ENCODE data around the gene DDX19B. TPM values are rescaled to one million over a fixed set of nuclear protein-coding genes. Genes with fewer than 3 reads are reported as not detected.

Gene DDX19B
- total RNA-seq, 1 experiment from 2014 or later, result 38.4 TPM

- TF ChIP-seq CDX4 (CRISPR knock-in tag; IDR thresholded peaks at IDR 0.05; ENCODE audit: borderline replicate concordance), result no peak
- TF ChIP-seq ETV6 (CRISPR knock-in tag; IDR thresholded peaks at IDR 0.05), result no peak
- TF ChIP-seq CREB1 (CRISPR knock-in tag; IDR thresholded peaks at IDR 0.05), result no peak
- peak; percentile 53; the same call in 1 of the 2 replicates for TF ChIP-seq GABPB1 (CRISPR knock-in tag; IDR thresholded peaks at IDR 0.05)
- TF ChIP-seq E2F5 (CRISPR knock-in tag; IDR thresholded peaks at IDR 0.05), result no peak
- TF ChIP-seq ATF1 (CRISPR knock-in tag; IDR thresholded peaks at IDR 0.05), result peak; percentile 63; the same call in 1 of the 2 replicates
- TF ChIP-seq OVOL2 (CRISPR knock-in tag; IDR thresholded peaks at IDR 0.05; ENCODE audit: borderline replicate concordance), result no peak
- TF ChIP-seq, protein P1, sequence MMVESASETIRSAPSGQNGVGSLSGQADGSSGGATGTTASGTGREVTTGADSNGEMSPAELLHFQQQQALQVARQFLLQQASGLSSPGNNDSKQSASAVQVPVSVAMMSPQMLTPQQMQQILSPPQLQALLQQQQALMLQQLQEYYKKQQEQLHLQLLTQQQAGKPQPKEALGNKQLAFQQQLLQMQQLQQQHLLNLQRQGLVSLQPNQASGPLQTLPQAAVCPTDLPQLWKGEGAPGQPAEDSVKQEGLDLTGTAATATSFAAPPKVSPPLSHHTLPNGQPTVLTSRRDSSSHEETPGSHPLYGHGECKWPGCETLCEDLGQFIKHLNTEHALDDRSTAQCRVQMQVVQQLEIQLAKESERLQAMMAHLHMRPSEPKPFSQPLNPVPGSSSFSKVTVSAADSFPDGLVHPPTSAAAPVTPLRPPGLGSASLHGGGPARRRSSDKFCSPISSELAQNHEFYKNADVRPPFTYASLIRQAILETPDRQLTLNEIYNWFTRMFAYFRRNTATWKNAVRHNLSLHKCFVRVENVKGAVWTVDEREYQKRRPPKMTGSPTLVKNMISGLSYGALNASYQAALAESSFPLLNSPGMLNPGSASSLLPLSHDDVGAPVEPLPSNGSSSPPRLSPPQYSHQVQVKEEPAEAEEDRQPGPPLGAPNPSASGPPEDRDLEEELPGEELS (CRISPR knock-in tag; IDR thresholded peaks at IDR 0.05), result peak; percentile 93
- TF ChIP-seq FOXK1 (CRISPR knock-in tag; IDR thresholded peaks at IDR 0.05), result peak; percentile 79
- TF ChIP-seq SMAD4 (CRISPR knock-in tag; IDR thresholded peaks at IDR 0.05), result no peak
- TF ChIP-seq ZNF219 (CRISPR knock-in tag; IDR thresholded peaks at IDR 0.05; ENCODE audit: borderline replicate concordance), result 0 out of 2 replicates have a peak, but pooled peaks have one; percentile 50
- 0 out of 2 replicates have a peak, but pooled peaks have one; percentile 36 for TF ChIP-seq ZNF263 (CRISPR knock-in tag; IDR thresholded peaks at IDR 0.05; ENCODE audit: low read depth)
- TF ChIP-seq IRF2 (CRISPR knock-in tag; IDR thresholded peaks at IDR 0.05; ENCODE audit: borderline replicate concordance, low read depth), result peak; percentile 72; the same call in 1 of the 2 replicates
- no peak for TF ChIP-seq TP53 (CRISPR knock-in tag; IDR thresholded peaks at IDR 0.05)
- TF ChIP-seq ZNF317 (CRISPR knock-in tag; IDR thresholded peaks at IDR 0.05; ENCODE audit: borderline replicate concordance, low read depth), result no peak
- TF ChIP-seq, protein P2, sequence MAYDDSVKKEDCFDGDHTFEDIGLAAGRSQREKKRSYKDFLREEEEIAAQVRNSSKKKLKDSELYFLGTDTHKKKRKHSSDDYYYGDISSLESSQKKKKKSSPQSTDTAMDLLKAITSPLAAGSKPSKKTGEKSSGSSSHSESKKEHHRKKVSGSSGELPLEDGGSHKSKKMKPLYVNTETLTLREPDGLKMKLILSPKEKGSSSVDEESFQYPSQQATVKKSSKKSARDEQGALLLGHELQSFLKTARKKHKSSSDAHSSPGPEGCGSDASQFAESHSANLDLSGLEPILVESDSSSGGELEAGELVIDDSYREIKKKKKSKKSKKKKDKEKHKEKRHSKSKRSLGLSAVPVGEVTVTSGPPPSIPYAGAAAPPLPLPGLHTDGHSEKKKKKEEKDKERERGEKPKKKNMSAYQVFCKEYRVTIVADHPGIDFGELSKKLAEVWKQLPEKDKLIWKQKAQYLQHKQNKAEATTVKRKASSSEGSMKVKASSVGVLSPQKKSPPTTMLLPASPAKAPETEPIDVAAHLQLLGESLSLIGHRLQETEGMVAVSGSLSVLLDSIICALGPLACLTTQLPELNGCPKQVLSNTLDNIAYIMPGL (CRISPR knock-in tag; IDR thresholded peaks at IDR 0.05), result peak; percentile 28
- TF ChIP-seq, protein P3, sequence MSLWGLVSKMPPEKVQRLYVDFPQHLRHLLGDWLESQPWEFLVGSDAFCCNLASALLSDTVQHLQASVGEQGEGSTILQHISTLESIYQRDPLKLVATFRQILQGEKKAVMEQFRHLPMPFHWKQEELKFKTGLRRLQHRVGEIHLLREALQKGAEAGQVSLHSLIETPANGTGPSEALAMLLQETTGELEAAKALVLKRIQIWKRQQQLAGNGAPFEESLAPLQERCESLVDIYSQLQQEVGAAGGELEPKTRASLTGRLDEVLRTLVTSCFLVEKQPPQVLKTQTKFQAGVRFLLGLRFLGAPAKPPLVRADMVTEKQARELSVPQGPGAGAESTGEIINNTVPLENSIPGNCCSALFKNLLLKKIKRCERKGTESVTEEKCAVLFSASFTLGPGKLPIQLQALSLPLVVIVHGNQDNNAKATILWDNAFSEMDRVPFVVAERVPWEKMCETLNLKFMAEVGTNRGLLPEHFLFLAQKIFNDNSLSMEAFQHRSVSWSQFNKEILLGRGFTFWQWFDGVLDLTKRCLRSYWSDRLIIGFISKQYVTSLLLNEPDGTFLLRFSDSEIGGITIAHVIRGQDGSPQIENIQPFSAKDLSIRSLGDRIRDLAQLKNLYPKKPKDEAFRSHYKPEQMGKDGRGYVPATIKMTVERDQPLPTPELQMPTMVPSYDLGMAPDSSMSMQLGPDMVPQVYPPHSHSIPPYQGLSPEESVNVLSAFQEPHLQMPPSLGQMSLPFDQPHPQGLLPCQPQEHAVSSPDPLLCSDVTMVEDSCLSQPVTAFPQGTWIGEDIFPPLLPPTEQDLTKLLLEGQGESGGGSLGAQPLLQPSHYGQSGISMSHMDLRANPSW (CRISPR knock-in tag; conservative IDR thresholded peaks at IDR 0.05; ENCODE audit: low read depth), result no peak
- no peak for TF ChIP-seq RORB (CRISPR knock-in tag; IDR thresholded peaks at IDR 0.05)
These were observed 48.0 kb upstream of the DDX19B start (continued) for GRCh38 chr16:70250748-70251628.

All from WTC11 (cell line).